ENCODE results near the gene PEG3. TPM values are rescaled to one million over a fixed set of nuclear protein-coding genes. Genes with fewer than 3 reads are reported as not detected.

The PEG3 gene
- total and polyA plus RNA-seq, 2 of the 8 experiments (the other 6 are each of a cell fraction or from before 2014, with no cell fraction given) = not detected

DNA sequence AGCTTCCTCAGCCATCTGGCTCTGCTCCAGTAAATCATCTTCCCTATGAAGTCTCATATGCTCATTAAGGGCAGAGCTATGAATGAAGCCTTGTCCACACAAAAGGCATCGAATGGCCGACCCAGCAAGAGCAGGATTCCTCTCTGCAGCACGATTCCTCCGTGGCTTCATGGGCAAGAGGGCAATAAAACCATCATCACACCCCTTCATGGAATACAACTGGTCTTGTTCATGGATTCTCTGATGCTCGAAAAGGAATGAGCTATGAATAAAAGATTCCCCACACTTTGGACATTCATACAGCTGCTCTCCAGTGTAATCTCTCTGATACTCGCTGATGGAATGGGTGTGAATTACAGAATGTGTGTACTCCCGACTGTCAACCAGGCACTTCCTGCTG lies 25.9 kb downstream of the PEG3 start (continued):
- TF ChIP-seq CHD7 (IDR thresholded peaks at IDR 0.05; ENCODE audit: insufficient replicate concordance, low read length) = no peak
- TF ChIP-seq SUZ12 (IDR thresholded peaks at IDR 0.05; ENCODE audit: low read length) = no peak
- TF ChIP-seq TAF7 (optimal IDR thresholded peaks at IDR 0.05; ENCODE audit: borderline replicate concordance, low read depth, low read length) = no peak
- TF ChIP-seq ATF2 (IDR thresholded peaks at IDR 0.05; ENCODE audit: low read length) = no peak
- no peak for TF ChIP-seq SRF (IDR thresholded peaks at IDR 0.05; ENCODE audit: low read depth, low read length)
- no peak for TF ChIP-seq TAF1 (IDR thresholded peaks at IDR 0.05; ENCODE audit: low read depth, low read length)
- TF ChIP-seq TEAD4 (IDR thresholded peaks at IDR 0.05; ENCODE audit: low read depth, low read length) = no peak
- TF ChIP-seq KDM1A (IDR thresholded peaks at IDR 0.05; ENCODE audit: borderline replicate concordance, low read length) = no peak
- TF ChIP-seq MAFK (IDR thresholded peaks at IDR 0.05; ENCODE audit: low read depth, low read length) = no peak
